Hematopoietic multipotent progenitor cell treated with erythropoietin and hydrocortisone succinate and interleukin-3 and kit ligand, for 15 days (in vitro differentiated cells): Measurements from ENCODE around the gene DDX1.

Experiments used
- DNase-seq: peaks from one replicate; pipeline ENCODE4 v3.0.0-alpha.2; 2015; ENCODE audit warnings: low spot score

DDX1 gene

DNA sequence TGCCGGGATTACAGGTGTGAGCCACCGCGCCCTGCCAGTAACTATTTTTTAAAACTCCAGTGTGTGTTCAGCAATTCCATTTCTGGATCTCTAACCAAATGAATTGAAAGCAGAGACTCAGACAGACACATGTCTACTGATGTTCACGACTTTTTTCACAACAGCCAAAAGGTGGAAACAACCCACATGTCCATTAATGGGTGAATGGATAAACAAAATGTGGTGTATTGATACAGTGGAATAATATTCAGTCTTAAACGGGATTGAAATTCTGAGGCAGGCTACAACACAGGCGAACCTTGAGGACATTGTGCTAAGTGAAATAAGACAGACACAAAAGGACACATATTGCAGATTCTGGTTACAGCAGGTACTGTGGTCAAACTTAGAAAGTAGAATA, 55.0 kb downstream of the DDX1 start:
- DNase-seq = no peak

DNA sequence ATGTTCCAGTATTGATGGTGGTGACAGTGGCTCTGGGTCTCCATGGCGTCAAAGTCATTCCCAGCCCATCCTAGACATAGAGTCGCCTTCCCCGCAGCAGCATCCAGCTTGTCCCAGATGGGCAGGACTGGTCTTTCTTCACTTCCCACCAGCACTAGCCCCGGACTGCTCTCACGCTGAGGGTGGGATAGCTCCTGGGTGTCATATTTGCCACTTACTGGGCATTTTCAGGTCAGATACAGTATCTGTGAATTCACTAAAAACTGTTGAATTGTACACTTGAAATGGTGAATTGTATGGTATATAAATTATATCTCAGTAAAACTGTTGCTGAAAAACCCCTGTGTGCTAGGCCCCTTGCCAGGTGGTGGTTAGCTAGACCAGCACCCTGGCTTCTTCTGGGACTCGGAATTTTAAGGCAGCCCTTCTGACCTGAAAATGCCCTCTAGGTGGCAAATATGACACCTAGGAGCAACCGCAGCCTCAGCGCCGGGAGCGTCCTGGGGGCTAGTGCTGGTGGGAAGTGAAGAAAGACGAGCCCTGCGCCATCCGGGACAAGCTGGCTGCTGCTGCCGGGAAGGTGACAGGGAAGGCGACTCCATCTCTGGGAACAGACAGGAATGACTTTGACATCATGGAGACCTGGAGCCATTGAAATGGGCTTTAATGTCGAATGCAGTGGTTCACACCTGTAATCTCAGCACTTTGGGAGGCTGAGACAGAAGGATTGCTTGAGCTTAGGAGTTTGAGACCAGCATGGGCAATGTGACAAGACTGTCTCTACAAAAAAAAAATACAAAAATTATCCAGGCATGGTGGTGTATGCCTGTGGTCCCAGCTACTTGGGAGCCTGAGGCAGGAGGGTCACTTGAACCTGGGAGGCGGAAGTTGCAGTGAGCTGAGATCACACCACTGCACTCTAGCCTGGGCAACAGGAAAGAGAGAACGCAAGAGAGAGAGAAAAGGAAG, 56.2 kb downstream of the DDX1 start:
- no peak for DNase-seq

DNA sequence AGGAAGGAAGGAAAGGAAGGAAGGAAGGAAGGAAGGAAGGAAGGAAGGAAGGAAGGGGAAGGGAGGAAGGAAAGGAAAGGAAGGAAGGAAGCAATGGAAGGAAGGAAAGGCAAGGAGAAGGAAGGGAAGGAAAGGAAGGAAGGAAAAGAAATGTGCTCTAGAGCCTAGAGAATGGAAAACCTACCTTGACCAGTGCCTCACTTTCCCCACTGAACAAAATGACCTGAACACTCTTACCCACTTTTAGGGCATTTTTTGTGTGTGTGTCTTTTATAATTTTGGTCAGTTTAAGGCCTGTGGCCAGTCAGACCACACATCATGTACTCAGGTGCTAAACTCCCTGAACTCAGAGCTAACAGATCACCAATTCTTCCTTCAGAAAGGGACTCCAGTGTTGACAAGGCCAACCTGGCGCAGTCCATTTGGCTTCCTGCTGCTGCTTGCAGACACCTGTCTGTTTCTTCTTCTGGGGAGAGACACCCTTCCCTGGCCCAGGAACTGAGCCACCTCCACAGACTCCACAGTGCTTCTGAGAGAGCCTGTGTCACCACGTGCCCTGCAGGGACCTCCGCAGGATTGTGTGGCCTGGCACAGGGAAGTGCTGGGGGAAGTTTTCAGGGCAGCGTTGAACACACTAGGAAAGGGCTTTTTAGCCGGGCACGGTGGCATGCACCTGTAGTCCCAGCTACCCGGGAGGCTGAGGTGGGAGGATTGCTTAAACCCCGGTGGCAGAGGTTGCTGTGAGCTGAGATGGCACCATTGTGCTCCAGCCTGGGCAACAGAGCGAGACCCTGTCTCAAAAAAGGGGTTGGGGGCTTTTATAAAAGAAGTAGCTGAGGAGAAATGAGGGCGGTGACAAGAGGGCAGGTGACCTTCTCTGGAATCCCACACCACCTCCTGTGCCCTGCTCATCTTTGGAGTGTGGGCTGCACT, 57.2 kb downstream of the DDX1 start:
- DNase-seq = no peak

DNA sequence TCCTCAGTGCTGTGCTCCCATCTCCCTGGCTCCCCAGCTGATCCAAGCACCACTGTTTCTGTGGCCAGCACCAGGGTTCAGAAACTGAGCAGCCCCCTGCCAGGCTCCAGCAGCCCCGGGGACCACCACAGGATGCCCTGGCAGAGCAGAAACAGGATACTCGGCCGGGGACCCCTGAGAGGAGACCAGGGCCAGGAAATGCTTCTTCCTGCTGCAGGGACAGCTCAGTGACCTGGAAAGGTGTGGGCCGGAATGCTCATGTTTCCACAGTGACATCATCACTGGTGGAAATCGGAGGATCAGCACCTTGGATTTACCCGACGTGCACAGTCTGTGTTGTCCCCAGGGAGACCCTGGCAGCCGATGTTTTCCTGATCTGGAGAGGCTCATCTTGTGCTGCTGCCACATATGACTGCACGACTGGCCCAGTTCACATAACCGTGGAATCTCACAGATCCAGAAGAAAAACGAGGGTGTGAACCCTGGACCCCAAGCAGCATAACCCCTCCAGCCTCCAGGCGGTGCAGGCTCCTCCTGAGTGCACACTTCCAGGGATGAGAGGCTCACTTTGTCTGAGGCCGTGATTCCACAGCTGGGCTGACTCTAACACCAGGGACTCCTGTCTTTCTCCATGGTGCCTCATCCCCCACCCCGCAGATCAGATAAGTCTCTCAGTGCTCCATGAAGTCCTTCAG, 58.0 kb downstream of the DDX1 start:
- DNase-seq = no peak

DNA sequence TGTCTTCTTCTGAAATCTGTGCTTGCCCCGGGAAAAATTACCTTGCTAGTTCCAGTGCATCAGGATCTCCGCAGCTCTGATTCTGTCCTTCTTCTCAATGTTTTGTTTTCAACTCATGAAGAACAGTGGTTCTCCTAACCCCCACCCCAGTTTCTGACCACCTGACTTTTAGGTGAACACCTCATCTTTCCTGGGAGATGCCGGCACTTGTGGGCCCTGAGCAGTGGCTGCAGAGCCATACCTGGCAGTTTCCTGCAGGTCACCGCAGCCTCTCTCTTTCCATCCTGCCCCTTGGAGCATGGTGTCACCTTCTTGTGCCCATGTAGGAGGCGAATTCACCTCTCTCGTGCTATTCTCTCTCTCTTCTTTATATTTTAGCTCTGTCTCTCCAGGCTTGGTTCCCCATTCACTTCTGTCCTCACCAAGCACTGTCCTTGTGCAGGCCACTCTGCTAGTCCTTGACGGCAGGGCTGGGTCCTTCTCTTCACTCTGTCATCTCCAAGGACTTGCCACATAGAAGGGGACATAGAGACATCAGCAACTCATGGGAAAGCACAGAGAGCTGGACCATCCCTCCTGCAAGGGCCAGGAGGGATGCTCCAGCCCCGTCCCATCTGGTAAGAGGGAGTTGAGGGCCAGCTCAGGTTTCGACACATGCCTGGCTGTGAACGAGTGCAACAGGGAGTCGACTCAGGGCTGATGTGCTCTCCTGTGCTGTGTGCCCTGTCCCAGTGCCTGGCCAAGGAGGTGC, 59.1 kb downstream of the DDX1 start:
- no peak for DNase-seq

DNA sequence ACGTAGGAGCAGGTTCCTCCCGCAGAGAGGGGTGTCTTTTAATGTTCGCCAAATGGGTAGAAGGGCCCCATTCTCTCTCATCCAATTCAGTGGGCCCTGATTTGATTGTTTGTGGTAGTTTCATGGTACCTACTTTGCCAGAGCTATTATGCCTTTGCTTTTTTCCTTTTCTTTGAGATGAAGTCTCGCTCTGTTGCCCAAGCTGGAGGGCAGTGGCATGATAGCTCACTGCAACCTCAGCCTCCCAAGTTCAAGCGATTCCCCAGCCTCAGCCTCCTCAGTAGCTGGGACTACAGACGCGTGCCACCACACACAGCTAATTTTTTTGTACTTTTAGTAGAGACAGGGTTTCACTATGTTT, 59.7 kb downstream of the DDX1 start:
- no peak for DNase-seq

DNA sequence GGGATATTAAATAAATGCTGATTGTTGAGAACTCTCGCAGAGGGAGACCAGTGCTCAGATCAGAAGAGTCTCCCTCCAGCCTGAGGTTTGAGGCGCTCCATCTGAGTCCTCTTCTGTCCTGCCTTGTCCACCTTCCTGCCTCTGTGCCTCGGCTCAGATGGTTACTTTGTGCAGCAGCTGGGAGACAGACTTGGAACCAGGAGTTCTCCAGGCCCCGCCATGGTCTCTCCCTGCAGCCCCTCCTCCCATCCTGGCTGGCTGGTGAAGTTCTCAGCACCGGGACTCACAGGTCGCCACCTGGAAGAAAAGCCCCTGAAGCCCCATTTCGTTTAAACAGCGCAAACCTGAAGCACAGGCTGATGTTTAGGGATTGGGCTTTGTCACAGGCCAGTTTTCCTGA, 60.6 kb downstream of the DDX1 start:
- no peak for DNase-seq

DNA sequence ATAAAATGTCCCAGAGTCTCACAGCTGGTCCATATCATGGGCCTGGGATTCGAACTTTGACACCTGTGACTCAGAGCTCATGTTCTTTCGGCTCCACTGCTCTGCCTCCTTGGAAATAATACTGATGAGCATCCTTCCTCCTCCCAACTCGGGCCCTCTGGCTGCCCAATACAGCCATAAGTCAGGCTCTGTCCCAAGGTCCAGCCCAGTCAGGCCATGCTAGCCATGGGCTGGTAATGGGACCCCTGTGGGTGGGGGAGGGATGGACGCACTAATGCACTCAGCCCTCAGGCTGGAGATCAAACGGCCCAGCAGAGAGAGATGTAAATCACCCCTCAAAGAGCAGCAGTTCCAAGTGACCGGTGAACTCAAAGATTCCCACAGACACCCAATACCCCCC, 61.1 kb downstream of the DDX1 start:
- no peak for DNase-seq

DNA sequence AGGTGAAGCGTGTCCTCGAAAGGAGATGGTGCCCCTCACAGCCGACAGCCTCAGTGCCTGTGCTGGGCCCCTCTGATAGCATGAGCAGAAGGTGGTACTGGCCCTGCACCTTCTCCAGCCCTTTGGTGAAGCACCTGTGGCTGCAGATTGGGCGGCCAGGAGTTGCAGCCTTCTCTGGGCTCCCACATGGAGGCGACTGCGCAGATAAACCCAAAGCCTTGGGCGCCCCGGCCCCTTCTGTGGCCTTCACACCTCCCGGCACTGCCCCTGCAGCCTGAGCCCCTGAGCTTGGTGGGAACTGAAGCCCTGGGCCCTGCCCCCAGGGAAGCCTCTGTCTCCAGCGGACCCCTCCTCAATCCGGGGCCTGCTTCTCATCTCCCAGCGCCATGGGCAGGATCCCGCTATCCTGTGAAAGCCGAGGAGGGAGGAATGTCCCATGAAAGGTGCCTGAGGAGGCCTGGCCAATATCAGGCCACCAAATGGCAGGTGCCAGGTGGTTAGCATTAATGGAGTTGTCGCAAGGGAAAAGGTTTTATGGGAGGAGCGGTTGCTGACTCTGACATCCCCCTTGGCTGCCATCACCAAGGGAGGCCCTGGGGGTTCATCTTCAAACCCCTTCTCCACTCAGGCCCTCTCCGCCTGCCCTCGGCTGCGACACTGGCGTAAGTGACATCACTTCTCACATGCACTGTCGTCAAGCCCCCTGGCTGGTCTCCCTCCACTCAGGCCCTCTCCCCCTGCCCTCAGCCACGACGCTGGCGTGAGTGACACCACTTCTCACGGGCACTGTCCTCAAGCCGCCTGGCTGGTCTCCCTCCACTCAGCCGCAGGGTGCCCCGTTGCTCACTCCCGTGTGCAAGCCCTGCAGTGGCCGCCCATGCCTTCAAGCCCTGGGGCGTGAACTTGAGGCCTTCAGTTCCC, 62.4 kb downstream of the DDX1 start:
- no peak for DNase-seq

DNA sequence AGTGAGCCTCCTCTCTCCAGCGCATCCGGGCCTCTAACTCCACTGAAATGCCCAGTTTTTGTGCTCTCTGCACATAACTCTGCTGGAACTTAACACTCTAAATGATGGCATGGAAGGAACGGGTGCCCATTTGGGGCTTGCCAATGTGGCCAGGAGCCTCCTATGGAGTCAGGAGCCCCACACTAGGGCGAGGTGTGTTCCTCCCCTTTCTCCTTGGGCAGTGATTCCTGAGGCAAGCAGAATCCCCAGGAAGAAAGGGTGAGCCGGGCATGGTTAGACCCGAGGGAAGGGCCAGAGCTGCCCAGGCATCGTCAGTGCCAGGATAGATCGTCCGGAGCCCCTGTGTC, 63.0 kb downstream of the DDX1 start:
- no peak for DNase-seq

DNA sequence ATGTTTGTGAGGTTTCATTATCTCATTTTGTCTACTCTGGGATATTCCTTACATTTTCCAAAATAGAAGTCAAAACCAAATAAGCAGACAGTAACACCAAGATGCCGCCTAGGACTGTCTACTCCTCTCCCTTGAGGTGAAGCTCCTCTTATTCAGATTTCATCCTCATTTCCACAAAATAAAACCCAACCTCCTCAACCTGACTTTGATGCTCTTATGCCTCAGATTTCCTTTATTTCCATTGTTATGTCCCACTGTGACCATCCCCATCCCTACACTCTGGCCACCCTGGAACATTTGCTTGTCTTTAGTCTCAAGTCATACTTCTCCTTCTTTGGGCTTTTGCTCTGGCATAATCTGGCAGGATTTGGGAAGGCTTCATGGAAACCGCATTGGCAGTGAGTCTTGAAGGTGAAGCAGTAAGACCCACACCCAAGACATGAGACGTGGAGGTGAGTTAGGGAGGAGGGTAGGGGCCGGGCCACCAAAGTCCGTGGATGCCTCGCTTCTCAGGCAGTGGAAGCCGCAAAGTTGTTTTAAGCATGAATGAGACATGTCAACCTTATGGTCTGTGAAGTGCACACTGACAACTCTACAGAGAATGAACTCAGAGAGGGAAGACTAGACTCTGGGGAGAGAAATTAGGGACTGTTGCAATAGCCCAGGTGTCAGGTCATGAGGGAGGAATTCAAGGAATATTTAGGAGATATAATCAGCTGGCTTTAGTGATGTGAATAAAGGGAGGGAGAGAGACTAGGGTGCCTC, 63.6 kb downstream of the DDX1 start:
- DNase-seq = no peak

DNA sequence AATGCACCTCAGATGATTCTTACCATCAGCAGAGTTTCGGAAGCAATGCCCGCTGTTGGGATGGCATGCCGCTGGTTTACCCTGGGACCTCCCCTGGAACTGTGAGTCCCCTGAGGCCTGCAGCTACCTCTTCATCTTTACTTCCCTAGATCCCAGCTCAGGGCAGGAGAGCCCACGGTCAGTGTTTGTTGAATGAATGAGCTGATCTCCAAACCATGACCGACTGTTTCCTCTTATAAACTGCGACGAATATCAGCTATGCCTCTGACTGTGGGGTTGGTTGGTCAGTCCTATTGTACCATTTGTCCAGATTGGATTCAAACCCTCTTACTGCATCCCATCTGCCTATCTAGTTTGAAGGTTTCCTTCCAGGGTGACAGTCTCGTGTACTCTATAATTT, 64.4 kb downstream of the DDX1 start:
- no peak for DNase-seq

DNA sequence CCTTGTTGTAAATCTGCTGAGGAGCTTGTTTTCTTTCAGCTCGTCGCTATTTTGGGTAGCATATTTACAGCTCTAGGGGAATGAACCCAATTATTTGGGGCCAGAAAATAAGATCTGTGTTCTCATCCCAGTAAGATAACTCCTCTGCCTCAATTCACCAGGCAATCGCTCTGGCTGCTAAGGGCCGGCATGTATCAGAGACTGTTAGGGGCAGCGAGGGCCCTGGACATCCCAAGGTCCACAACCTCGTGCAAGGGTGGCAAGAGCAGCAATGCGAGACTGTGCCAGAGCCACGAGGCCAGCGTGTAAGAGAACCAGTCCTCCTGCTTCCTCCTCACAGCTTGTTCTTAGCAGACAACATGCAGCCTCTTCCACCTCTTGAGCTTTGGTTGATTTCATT, 66.1 kb downstream of the DDX1 start:
- no peak for DNase-seq

DNA sequence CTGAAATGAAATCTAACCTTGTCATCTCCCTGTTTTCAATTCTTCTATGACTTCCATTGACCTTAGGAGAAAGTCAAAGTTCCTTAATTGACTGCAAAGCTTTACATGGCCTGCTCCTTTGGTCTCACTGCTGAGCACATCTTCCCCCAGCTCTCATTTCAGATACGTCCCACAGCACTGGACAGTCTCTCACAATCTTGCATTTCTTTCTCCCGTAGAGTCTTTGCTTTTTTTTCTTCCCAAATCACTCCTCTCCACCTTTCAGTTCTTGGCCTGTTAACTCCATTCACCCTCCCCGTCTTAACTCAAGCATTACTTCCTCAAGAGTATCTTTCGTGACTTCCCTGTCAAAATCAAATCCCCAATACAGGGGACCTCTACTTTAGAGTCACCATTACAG, 67.2 kb downstream of the DDX1 start:
- no peak for DNase-seq

DNA sequence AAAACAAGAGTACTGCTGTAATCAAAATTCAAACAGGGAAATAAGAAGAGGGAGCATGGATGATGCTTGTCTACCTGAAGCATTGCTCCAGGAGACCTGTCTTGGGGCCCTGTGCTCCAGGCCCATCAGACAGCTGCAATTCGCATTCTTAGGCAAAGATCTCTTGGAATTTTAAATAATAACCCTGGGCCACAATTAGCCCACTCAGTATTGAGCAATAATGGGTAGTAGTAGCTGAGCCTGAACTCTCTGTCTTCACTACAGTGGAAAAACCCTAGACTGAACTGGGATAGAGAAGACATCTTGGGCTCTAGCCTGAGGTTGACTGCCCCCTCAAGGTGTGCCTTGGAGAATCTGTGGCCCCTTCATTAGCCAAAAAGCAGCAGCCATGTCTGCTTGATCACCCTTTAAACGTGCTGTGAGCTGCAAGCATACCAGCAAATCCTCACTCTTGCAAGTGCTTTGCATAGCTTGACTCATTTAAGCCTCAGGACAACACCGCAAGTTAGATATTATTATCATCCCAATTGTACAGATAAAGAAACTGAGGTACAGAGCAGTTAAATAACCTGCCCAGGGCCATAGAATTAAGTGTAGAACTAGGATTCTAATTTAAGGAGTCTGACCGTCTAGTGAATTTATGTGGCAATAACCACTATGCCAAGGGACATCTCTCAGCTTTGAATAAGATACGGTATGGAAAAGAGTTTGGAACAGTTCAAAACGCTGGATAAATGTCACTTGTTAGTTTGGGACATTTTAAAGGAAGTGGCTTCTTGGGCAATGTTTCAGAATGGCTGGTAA, 69.0 kb downstream of the DDX1 start:
- no peak for DNase-seq

DNA sequence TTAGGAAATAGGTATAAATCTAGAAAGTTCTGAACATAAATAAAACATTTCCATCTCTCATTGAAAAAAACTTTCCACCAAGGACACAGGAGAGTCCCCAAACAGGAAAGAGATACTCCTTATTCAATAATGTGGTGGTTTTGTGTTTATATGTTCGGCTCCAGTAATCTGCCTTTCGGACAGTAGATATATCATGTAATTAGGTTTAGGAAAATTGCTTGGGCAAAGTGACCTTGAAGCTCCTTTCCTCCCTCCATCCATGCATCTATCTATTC, 69.6 kb downstream of the DDX1 start:
- DNase-seq = no peak

DNA sequence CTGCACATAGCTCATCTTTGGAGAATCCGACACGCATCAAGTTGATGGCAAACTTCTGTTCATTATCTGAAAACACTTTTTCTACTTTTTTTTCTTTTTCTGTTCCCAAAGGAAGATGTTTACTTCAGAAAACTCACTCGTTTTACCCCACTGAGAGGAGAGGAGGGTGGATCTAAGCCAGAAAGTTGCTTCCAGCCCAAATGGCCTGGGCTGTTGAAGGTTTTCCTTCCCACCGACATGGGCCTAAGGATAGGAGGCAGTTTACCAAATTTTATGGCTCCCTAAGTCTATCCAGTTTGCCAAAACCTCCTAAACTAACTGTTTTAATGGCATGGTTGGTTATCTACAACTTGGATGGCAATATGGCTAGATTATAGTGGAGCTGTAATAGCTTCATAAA, 70.4 kb downstream of the DDX1 start:
- DNase-seq = no peak

DNA sequence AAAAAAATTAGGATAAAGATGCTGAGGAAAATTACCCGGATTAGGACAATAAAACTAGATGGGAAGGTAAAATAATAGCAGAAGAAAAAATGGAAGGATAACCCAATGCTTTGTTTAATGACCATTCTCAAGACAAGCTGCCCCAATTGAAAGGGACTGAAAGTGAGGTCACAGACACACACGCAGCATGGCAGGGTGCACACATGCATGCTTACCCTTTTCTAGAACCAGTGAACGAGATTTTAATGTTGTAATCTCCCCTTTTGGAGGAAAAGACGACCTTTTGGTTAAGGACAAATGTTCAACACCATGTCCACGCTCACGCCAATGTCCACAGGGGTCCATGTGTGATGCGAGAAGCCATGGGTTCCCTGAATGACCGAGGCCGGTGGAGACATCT, 70.9 kb downstream of the DDX1 start:
- DNase-seq = no peak

DNA sequence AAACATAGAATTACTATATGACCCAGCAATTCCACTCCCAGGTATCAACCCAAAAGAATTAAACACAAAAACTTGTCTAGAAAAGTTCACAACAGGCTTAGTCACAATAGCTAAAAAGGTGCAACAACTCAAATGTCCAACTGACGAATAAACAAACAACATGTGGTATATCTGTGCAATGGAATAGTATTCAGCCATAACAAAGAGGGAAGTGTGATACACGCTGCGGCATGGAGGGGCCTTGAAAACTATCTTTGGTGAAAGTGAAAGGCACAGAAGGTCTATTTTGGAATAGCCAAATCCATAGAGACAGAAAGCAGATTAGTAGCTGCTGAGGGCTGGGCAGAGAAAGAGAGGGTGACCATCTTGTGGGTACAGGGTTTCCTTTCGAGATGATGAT, 72.1 kb downstream of the DDX1 start:
- no peak for DNase-seq
